ENCODE results near the gene TTLL11. TPM values are rescaled to one million over a fixed set of nuclear protein-coding genes. Genes with fewer than 3 reads are reported as not detected.

Gene TTLL11
- total RNA-seq, 1 experiment from 2014 or later: 1.5 TPM

DNA sequence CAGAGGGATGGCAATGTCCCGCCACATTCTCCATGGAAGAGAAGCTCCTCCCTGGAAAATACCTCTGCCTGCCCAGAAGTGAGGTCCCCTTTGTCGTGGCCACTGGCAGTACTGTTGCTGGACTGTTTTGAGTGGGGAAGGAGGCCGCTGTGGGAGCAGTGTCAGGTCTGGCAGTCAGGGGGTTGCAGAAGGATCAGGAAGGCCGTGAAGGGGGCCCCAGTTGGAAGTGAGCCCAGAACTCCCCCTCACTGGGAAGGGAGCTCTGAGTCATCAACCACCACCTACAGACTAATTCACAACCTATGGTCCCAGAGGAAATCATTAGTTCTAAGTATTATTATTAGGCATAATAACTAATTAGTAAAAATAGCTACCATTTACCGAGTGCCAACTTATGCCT is 200.4 kb downstream of the TTLL11 start:
- Histone ChIP-seq H2BK20ac (ENCODE audit: low read depth, low read length, poor library complexity, severe bottlenecking) (no peak overlapping the region), H3K23me2 (ENCODE audit: insufficient read length, low read depth, low read length, poor library complexity, severe bottlenecking) (no peaks in the 10 kb centered on the region), H3K4me2 (ENCODE audit: insufficient read depth, insufficient read length, low read length) (no peak overlapping the region), H4K5ac (ENCODE audit: insufficient read length, low read depth, low read length) (no peak overlapping the region), H2BK5ac (ENCODE audit: insufficient read length, low read length) (no peak overlapping the region), H3K18ac (ENCODE audit: insufficient read length, low read depth, low read length) (no peak overlapping the region), H2AK5ac (ENCODE audit: insufficient read length, low read length) (no peak overlapping the region), H3K23ac (ENCODE audit: insufficient read length, low read depth, low read length) (no peak overlapping the region), H2BK120ac (ENCODE audit: low read depth, low read length, poor library complexity, severe bottlenecking) (no peak overlapping the region), H2AFZ (ENCODE audit: low read length) (no peak overlapping the region), H3T11ph (ENCODE audit: low read length) (no peak overlapping the region), H3K4me1 (ENCODE audit: insufficient read depth, low read length) (peaks cover 4% of the 10 kb centered on the region; the same call in 1 of the 2 replicates), H2BK15ac (ENCODE audit: low read depth, low read length) (no peak overlapping the region), H3K27ac (ENCODE audit: insufficient read length, low read depth, low read length) (no peak overlapping the region), H3K14ac (ENCODE audit: insufficient read depth, low read length) (no peak overlapping the region), H3K79me1 (ENCODE audit: insufficient read depth, low read depth, low read length, poor library complexity, severe bottlenecking) (no peaks in the 10 kb centered on the region), H4K91ac (ENCODE audit: insufficient read length, low read depth, low read length) (no peak overlapping the region), H3K79me2 (ENCODE audit: insufficient read depth, low read length) (no peaks in the 10 kb centered on the region), H3K9me3 (ENCODE audit: control insufficient read depth, low read depth, low read length) (no peaks in the 10 kb centered on the region), H3K4ac (ENCODE audit: low read depth, low read length) (no peak overlapping the region), H4K8ac (replicated peaks; ENCODE audit: insufficient read length, low read depth, low read length) (no peak overlapping the region), H3K9ac (ENCODE audit: extremely low read depth, insufficient read length, low read length) (no peak overlapping the region), H2BK12ac (ENCODE audit: insufficient read length, low read depth, low read length) (no peak overlapping the region), H4K20me1 (ENCODE audit: control insufficient read depth, insufficient read depth, insufficient read length) (no peaks in the 10 kb centered on the region), H3K27me3 (ENCODE audit: insufficient read depth, low read length) (no peaks in the 10 kb centered on the region), H3K56ac (ENCODE audit: insufficient read length, low read depth, low read length) (no peak overlapping the region)
- Mint-ChIP-seq H3K27ac (no peak overlapping the region), H3K4me3 (no peak overlapping the region), H3K27me3 (ENCODE audit: low read depth) (peaks cover 5% of the 10 kb centered on the region; the same call in 1 of the 2 replicates), H3K4me1 (peaks cover 22 to 24% of the 10 kb centered on the region in 2 experiments), H3K36me3 (ENCODE audit: insufficient read depth in 1 of 3, low read depth in 3 of 3) (no peaks in the 10 kb centered on the region), H3K9me3 (peaks cover 0 to 2% of the 10 kb centered on the region in 2 experiments; a peak in 1 of 5 replicates)
- no peak for DNase-seq
- TF ChIP-seq, protein P1, sequence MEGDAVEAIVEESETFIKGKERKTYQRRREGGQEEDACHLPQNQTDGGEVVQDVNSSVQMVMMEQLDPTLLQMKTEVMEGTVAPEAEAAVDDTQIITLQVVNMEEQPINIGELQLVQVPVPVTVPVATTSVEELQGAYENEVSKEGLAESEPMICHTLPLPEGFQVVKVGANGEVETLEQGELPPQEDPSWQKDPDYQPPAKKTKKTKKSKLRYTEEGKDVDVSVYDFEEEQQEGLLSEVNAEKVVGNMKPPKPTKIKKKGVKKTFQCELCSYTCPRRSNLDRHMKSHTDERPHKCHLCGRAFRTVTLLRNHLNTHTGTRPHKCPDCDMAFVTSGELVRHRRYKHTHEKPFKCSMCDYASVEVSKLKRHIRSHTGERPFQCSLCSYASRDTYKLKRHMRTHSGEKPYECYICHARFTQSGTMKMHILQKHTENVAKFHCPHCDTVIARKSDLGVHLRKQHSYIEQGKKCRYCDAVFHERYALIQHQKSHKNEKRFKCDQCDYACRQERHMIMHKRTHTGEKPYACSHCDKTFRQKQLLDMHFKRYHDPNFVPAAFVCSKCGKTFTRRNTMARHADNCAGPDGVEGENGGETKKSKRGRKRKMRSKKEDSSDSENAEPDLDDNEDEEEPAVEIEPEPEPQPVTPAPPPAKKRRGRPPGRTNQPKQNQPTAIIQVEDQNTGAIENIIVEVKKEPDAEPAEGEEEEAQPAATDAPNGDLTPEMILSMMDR (conservative IDR thresholded peaks at IDR 0.05): no peak
- no CpG with 5 or more reads among the region's 5 CpGs for WGBS (ENCODE audit: extremely low coverage, insufficient read length, low lambda C conversion rate)

Measured in H9 (cell line).